ENCODE measurements around the gene UBE2L3.
"Not testable (repeated sequence)": the region's sequence is repeated elsewhere in the genome, so short reads cannot be mapped to it uniquely, and the experiment has no call there.

The UBE2L3 gene

GRCh38 chr22:21568347-21569075, 997 bp downstream of the UBE2L3 start:
- H3K27me3 ChIP-seq (ENCODE audit: control insufficient read depth, insufficient read depth, low read length): no peaks in the 10 kb centered on the region
- TF ChIP-seq CTCF (IDR thresholded peaks at IDR 0.05): no peak
- H3K36me3 ChIP-seq (ENCODE audit: control insufficient read depth, insufficient read depth, low read length): no peaks in the 10 kb centered on the region
- peak overlapping the region; percentile 91 for H3K4me2 ChIP-seq (ENCODE audit: low read length)
- no peaks in the 10 kb centered on the region for H3K9me3 ChIP-seq (ENCODE audit: control insufficient read depth, low read length)
- peaks cover 3% of the 10 kb centered on the region for H3K4me1 ChIP-seq
- H3K27ac ChIP-seq: no peak overlapping the region
- H3K9ac ChIP-seq: peak overlapping the region; percentile 80
- H3K79me2 ChIP-seq: peaks cover 32% of the 10 kb centered on the region
- peak overlapping the region; percentile 84 for H3K4me3 ChIP-seq (ENCODE audit: low read depth, low read length)
- peak overlapping the region; percentile 77 for H2AFZ ChIP-seq

- H2AFZ ChIP-seq; H3K9ac ChIP-seq; H3K27ac ChIP-seq; H3K36me3 ChIP-seq (ENCODE audit: control insufficient read depth, insufficient read depth, low read length); H3K27me3 ChIP-seq (ENCODE audit: control insufficient read depth, insufficient read depth, low read length); H3K4me1 ChIP-seq; H3K9me3 ChIP-seq (ENCODE audit: control insufficient read depth, low read length): not testable (repeated sequence)
- H3K4me3 ChIP-seq (ENCODE audit: low read depth, low read length): peak overlapping the region; percentile 84
- peaks cover 38% of the 10 kb centered on the region for H3K79me2 ChIP-seq
- H3K4me2 ChIP-seq (ENCODE audit: low read length): peak overlapping the region; percentile 91
Measured at GRCh38 chr22:21569076-21569427, 1.5 kb downstream of the UBE2L3 start.

- H3K4me1 ChIP-seq: peaks cover 5% of the 10 kb centered on the region
- no peak overlapping the region for H3K9ac ChIP-seq
- H3K9me3 ChIP-seq (ENCODE audit: control insufficient read depth, low read length): no peaks in the 10 kb centered on the region
- H3K4me2 ChIP-seq (ENCODE audit: low read length): peak overlapping the region; percentile 91
- no peaks in the 10 kb centered on the region for H3K27me3 ChIP-seq (ENCODE audit: control insufficient read depth, insufficient read depth, low read length)
- H2AFZ ChIP-seq: no peak overlapping the region
- TF ChIP-seq CTCF (IDR thresholded peaks at IDR 0.05): no peak
- H3K27ac ChIP-seq: no peak overlapping the region
- no peaks in the 10 kb centered on the region for H3K36me3 ChIP-seq (ENCODE audit: control insufficient read depth, insufficient read depth, low read length)
- no peak overlapping the region for H3K4me3 ChIP-seq (ENCODE audit: low read depth, low read length)
- H3K79me2 ChIP-seq: peaks cover 43% of the 10 kb centered on the region
Measured at GRCh38 chr22:21569459-21570170, 2.1 kb downstream of the UBE2L3 start.

- Histone ChIP-seq H3K36me3 (ENCODE audit: control insufficient read depth, insufficient read depth, low read length) (no peaks in the 10 kb centered on the region), H3K27ac (no peak overlapping the region), H3K4me3 (ENCODE audit: low read depth, low read length) (no peak overlapping the region), H3K9me3 (ENCODE audit: control insufficient read depth, low read length) (no peaks in the 10 kb centered on the region), H3K79me2 (peaks cover 46% of the 10 kb centered on the region), H3K4me2 (ENCODE audit: low read length) (no peak overlapping the region), H3K9ac (no peak overlapping the region), H2AFZ (no peak overlapping the region), H3K27me3 (ENCODE audit: control insufficient read depth, insufficient read depth, low read length) (no peaks in the 10 kb centered on the region), H3K4me1 (peaks cover 6% of the 10 kb centered on the region)
- TF ChIP-seq CTCF (IDR thresholded peaks at IDR 0.05): no peak
Measured at GRCh38 chr22:21570398-21570797, 2.9 kb downstream of the UBE2L3 start.

GRCh38 chr22:21571679-21572078, 4.2 kb downstream of the UBE2L3 start:
- no peak overlapping the region for H3K4me3 ChIP-seq (ENCODE audit: low read depth, low read length)
- H2AFZ ChIP-seq: no peak overlapping the region
- H3K9me3 ChIP-seq (ENCODE audit: control insufficient read depth, low read length): no peaks in the 10 kb centered on the region
- no peak overlapping the region for H3K27ac ChIP-seq
- no peak overlapping the region for H3K4me2 ChIP-seq (ENCODE audit: low read length)
- no peak overlapping the region for H3K9ac ChIP-seq
- peaks cover 50% of the 10 kb centered on the region for H3K79me2 ChIP-seq
- no peaks in the 10 kb centered on the region for H3K36me3 ChIP-seq (ENCODE audit: control insufficient read depth, insufficient read depth, low read length)
- H3K4me1 ChIP-seq: peaks cover 6% of the 10 kb centered on the region
- no peak for TF ChIP-seq CTCF (IDR thresholded peaks at IDR 0.05)
- H3K27me3 ChIP-seq (ENCODE audit: control insufficient read depth, insufficient read depth, low read length): no peaks in the 10 kb centered on the region
